Stomach (tissue), 4 donors: ENCODE measurements around the gene ANTXR2.

Source experiments
- CTCF ChIP-seq, 7 experiments: fragments of 450-650 bp in 4 of 7; fragments of 200-600 bp in 3 of 7; sonication (generic) in 3 of 7; IDR thresholded peaks; one replicate each; pipeline ENCODE4 v1.5.1; 2016 to 2019; ENCODE audit warnings: antibody characterized with exemption in 7 of 7, control low read depth in 2 of 7, mild to moderate bottlenecking in 1 of 7
- POLR2A ChIP-seq, 4 donors: fragments of 450-650 bp; IDR thresholded peaks; one replicate each; pipeline ENCODE4 v1.6.1; 2016; ENCODE audit warnings: antibody characterized with exemption in 4 of 4, control low read depth in 2 of 4, mild to moderate bottlenecking in 1 of 4, moderate library complexity in 1 of 4

DNA sequence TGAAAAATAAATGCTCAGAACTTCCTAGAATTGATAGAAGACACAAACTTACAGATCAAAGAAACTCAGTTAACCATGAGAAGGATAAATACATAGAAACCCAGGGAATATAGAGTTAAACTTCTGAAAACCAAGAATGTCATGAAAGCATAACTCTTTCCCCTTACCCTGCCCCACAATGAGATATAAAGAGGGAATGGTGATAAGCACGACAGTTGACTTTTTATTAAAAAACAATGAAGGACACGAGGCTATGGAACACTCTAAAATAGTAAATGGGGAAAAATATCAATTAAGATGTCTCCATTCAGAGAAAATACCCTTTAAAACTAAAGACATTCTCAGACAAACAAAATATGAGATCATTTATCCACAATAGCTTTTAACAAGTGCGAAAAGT is 154.7 kb downstream of the ANTXR2 start:
- TF ChIP-seq CTCF (IDR thresholded peaks at IDR 0.05) (no peak), POLR2A (IDR thresholded peaks at IDR 0.05) (no peak)
